Activated CD8-positive, alpha-beta memory T cell treated with anti-CD3 and anti-CD28 coated beads for 24 hours (primary cell): ENCODE results near the gene PEX14.

ENCODE experiments used
- DNase-seq: peaks from one replicate; pipeline ENCODE4 v3.0.0-alpha.2; 2020

PEX14 gene

GRCh38 chr1:10520952-10521351 lies 46.2 kb downstream of the PEX14 start:
- DNase-seq: no peak

DNA sequence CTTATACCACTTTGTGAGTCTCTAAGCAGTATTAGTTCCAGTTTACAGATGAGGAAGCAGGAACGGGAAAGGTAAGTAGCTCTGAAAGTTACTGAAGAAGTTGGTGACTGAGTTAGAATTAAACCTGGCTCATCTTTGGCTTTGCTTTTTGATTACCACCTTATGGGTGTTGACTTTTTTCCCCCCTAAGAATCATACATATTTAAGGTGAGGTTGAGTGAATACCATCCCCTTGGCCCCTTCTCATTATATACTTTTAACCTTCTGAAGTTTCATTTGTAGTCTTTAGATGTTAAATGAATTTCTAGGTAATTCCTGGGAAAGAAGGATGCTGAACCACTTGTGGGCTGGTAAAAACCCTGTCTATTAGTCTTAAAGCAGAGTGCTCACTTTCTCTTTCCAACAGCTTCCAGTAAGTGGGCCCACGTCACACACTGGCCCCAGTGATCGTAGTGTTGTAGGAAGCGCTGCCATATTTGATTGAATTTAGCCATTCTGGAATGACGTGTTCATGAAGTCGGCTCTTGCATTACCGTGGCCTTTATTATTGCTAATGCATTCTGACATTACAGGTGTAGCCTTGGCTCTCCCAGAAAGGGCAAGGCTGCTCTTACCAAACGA lies 46.9 kb downstream of the PEX14 start:
- no peak for DNase-seq

- no peak for DNase-seq
Observed at GRCh38 chr1:10522322-10522860, 47.6 kb downstream of the PEX14 start.

DNA sequence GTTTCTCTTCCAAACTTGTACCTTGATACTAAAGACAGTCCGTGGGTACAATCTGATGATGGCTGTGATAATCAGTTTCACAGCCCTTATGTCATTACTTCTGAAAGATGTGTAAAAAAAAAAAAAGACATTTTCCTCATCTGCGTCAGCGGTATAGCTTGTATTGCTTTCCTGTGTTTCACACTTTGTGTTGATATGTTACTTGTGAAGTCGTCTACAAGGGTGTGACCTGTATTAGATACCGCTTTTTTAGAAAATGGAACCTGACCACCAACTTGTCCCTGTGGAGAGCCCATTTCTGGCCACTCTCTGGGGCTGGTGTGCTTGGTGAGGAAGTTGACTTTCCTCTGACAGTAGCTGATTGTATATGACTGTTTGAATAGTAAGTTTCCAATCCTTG lies 50.5 kb downstream of the PEX14 start:
- DNase-seq: no peak

GRCh38 chr1:10528066-10529014 lies 53.6 kb downstream of the PEX14 start:
- DNase-seq: no peak

GRCh38 chr1:10529091-10529490 lies 54.3 kb downstream of the PEX14 start:
- DNase-seq: no peak

GRCh38 chr1:10529765-10530164 lies 55.0 kb downstream of the PEX14 start:
- DNase-seq: no peak

DNA sequence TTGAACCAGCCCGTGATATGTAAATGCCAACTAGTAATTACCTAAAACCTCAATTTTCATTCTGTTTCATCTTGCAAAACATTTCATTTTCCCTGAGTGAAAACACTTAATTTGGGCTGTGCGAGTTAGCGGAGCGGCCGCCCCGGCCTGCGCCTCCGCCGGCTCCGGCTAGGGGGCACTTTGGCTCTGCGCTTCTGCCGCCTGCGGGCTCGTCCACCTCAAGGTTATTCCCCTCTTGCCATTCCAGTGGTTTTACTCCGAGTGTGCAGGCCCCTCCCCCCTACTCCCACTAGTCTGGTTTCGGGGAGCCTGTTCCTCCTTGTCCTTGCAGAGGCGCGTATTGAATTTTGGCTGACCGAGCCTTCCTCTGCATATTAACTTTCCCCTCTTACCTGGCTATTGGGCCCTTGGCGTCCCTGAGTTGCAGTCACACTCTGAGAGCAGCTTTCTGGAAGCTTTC lies 55.6 kb downstream of the PEX14 start:
- no peak for DNase-seq

DNA sequence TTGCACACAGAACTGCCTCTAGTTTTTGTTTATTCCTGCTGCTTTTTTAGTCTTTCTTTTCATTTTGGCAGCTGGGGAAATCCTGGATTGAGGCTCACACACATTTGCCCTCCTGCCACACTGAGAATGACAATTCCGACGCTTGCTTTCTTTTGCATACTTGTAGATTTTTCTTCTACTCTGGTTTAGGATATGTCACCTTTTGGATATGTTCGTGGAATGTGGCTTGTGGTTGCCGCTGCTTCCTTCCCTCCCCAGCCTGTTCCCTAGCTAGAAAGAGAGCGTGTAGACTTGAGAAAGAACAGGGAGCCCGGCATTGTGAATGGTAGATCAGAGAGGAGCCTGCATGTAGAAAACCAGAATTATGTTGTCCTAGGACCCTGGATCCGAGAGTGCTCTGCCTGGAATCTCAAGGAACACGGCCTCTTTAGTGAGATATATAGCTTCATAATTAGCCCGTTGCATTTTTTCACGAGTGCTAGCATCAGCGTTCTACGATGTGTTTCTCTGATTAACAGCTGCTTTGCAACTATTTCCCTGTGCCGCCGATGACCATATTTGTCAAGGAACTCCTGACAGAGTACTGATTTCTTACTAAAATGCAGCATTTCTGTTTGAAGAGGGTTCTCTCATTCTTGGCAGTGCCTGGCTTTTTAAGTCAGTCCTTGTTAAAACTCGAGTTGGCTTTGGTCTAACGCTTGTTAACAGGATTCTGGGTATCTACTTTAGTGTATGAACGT lies 56.2 kb downstream of the PEX14 start:
- DNase-seq: no peak

- DNase-seq: no peak
Observed at GRCh38 chr1:10532362-10532761, 57.6 kb downstream of the PEX14 start.

- no peak for DNase-seq
Observed at GRCh38 chr1:10534519-10534918, 59.8 kb downstream of the PEX14 start.

DNA sequence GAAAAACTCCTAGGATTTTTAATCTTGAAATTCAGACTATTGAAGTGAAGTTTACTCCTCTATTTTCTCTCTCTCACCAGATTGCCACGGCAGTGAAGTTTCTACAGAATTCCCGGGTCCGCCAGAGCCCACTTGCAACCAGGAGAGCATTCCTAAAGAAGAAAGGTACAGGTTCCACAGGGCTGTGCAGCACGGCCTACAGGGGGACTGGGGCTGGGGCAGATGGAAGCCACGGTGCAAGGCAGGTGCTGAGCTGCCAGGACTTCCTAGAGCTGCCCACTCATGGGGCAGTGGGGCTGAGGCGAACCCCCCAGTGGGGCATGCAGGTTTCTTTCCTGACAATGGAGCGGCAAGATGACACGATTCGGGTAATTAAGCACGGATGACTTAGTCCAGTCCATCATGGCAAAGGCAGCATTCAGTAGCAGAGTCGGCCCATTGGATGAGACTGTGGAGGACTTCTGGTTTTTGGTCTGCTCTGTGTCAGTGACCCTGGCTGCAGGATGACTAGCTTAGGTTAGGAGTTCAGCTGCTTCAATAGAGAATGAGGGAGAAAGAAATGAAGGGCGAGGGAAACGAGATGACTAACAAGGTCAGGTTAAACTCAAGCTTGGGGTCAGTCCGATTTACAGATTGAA lies 61.5 kb downstream of the PEX14 start:
- no peak for DNase-seq

- no peak for DNase-seq
Observed at GRCh38 chr1:10537082-10537766, 62.5 kb downstream of the PEX14 start.

- no peak for DNase-seq
Observed at GRCh38 chr1:10538646-10539355, 64.1 kb downstream of the PEX14 start.

DNA sequence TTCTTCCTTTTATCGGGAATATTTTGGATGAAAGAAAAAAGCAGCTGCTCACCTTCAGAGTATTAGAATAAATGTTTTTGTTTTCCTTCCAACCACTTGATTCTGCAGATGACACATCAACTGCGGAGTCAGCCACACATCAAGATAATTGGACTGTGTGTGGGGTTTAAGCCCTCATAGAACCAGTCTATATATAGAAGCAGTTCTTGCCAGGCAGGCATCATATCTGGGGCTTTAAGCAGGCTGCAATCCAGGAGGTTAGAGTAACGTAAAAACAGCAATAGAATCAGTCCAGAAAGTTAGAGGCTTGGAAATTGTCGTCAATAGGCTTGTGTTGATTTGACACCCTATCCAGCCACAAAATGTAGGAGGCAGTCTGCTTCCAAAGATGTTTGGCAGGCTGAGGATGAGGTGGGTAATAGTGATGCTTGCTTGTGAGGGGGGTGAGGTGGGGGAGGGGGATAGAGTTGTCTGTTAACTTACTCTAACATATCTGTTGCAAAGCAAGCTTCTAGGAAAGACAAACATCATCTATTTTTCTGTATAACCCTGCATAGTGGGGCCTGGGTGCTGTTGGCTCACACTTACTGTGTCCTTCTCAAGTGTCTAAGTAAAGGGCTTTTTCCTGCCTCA lies 64.8 kb downstream of the PEX14 start:
- no peak for DNase-seq

- no peak for DNase-seq
Observed at GRCh38 chr1:10540277-10541005, 65.7 kb downstream of the PEX14 start.

DNA sequence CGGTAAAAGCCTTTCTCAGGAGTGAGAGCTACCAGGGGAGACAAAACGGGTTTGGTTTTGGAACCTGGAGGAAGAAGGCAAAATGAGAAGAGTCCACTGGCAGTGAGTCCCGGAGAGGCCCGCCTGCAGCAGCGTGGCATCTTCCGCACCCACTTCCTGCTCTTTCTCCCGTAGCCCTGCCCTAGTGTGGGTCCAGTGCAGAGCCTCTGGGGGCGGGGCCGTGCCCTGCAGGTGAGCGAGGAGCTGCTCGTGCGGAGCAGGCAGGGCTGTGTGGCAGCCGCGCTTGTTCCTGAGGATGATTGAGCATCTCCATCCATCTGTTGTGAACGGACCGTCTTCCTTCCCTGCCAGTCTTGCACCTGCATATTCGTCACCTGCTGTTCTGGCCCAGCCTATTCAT lies 66.5 kb downstream of the PEX14 start:
- DNase-seq: no peak

DNA sequence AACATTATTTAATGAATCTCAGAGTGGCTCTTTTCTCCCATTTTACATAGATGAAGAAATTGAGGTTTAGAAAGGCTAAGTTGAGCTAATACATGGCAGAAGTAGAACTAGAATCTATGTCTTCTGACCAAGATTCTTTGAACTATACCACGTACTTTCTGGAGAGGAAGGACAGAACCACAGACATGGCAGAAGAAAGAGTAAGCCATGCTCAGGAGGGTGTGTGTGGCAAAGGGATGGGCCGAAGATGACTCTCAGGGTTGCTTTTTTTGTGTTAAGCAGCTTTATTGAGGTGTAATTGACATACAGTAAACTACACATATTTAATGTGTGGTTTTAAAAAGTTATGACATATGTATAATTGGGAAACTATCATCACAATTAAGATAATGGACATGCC lies 69.5 kb downstream of the PEX14 start:
- no peak for DNase-seq

DNA sequence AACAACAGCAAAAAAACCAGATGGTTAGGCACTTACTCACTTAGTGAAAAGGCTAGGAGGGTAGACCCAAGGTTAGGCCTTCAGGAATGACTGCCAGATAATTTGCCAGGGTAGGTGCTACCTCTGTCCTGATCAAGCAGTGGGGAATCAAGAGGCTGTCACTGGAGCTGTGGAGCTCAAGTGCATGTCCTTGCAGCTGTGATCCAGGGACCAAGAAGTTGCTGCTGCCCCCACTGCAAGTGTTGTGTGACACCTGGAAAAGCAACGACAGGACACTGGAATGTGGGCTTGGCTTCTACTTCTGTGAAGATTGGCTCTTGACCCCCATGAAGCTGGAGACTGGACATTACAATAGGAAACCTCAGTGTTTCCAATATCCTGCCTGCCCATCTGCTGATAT lies 72.1 kb downstream of the PEX14 start:
- DNase-seq: no peak
